HEK293T (cell line): Measurements from ENCODE around the gene ANKRD11.

Experiments used
- CTCF ChIA-PET: fragments of 350-600 bp; formaldehyde crosslinking; extraction: SDS; loops from one replicate; lab custom pipeline; 2021; ENCODE audit warnings: antibody characterized with exemption, inconsistent platforms; lab: Yijun Ruan, JAX
- POLR2A ChIA-PET: fragments of 350-600 bp; formaldehyde crosslinking; extraction: SDS; loops from one replicate; lab custom pipeline; 2020; ENCODE audit warnings: antibody characterized with exemption, inconsistent platforms; lab: Yijun Ruan, JAX
- DNase-seq: peaks from one replicate; pipeline ENCODE4 v3.0.0; 2012; ENCODE audit warnings: mixed read lengths; ENCODE audit errors: extremely low spot score
- ARNT ChIP-seq: fragments of 450-650 bp; IDR thresholded peaks from 2 replicates; pipeline ENCODE4 v1.6.1; 2017; ENCODE audit warnings: mild to moderate bottlenecking
- BHLHE40 ChIP-seq: fragments of 450-650 bp; IDR thresholded peaks from 2 replicates; pipeline ENCODE4 v1.6.1; 2016; ENCODE audit warnings: mild to moderate bottlenecking, moderate library complexity, borderline replicate concordance
- CTBP1 ChIP-seq: fragments of 450-650 bp; IDR thresholded peaks from 2 replicates; pipeline ENCODE4 v1.6.1; 2016; ENCODE audit warnings: borderline replicate concordance
- ELF4 ChIP-seq: fragments of 450-650 bp; IDR thresholded peaks from 2 replicates; pipeline ENCODE4 v1.6.1; 2017; ENCODE audit warnings: antibody characterized with exemption
- FOXA1 ChIP-seq: fragments of 450-650 bp; IDR thresholded peaks from 2 replicates; pipeline ENCODE4 v1.6.1; 2016; ENCODE audit warnings: mild to moderate bottlenecking
- FOXK2 ChIP-seq: fragments of 450-650 bp; IDR thresholded peaks from 2 replicates; pipeline ENCODE4 v1.6.1; 2016; ENCODE audit warnings: mild to moderate bottlenecking
- FOXM1 ChIP-seq: fragments of 450-650 bp; IDR thresholded peaks from 2 replicates; pipeline ENCODE4 v1.6.1; 2017; ENCODE audit warnings: mild to moderate bottlenecking, borderline replicate concordance
- HDGF ChIP-seq: fragments of 450-650 bp; IDR thresholded peaks from 2 replicates; pipeline ENCODE4 v1.6.1; 2017; ENCODE audit warnings: antibody characterized with exemption, borderline replicate concordance
- L3MBTL2 ChIP-seq: fragments of 450-650 bp; conservative IDR thresholded peaks from 2 replicates; pipeline ENCODE4 v1.6.1; 2016; ENCODE audit warnings: mild to moderate bottlenecking
- LEF1 ChIP-seq: fragments of 450-650 bp; IDR thresholded peaks from 2 replicates; pipeline ENCODE4 v1.6.1; 2017; ENCODE audit warnings: mild to moderate bottlenecking, borderline replicate concordance
- NFRKB ChIP-seq: fragments of 450-650 bp; IDR thresholded peaks from 2 replicates; pipeline ENCODE4 v1.6.1; 2016; ENCODE audit warnings: mild to moderate bottlenecking, moderate library complexity
- SP1 ChIP-seq: fragments of 450-650 bp; IDR thresholded peaks from 2 replicates; pipeline ENCODE4 v1.6.1; 2017
- SUZ12 ChIP-seq: fragments of 450-650 bp; IDR thresholded peaks from 2 replicates; pipeline ENCODE4 v1.6.1; 2016; ENCODE audit warnings: mild to moderate bottlenecking
- TARDBP ChIP-seq: fragments of 450-650 bp; IDR thresholded peaks from 2 replicates; pipeline ENCODE4 v1.6.1; 2016
- ZNF384 ChIP-seq: fragments of 450-650 bp; IDR thresholded peaks from 2 replicates; pipeline ENCODE4 v1.6.1; 2016
- TF ChIP-seq, protein P1 (sequence below): fragments of 450-650 bp; IDR thresholded peaks from 2 replicates; pipeline ENCODE4 v1.6.1; 2016

ANKRD11 gene

DNA sequence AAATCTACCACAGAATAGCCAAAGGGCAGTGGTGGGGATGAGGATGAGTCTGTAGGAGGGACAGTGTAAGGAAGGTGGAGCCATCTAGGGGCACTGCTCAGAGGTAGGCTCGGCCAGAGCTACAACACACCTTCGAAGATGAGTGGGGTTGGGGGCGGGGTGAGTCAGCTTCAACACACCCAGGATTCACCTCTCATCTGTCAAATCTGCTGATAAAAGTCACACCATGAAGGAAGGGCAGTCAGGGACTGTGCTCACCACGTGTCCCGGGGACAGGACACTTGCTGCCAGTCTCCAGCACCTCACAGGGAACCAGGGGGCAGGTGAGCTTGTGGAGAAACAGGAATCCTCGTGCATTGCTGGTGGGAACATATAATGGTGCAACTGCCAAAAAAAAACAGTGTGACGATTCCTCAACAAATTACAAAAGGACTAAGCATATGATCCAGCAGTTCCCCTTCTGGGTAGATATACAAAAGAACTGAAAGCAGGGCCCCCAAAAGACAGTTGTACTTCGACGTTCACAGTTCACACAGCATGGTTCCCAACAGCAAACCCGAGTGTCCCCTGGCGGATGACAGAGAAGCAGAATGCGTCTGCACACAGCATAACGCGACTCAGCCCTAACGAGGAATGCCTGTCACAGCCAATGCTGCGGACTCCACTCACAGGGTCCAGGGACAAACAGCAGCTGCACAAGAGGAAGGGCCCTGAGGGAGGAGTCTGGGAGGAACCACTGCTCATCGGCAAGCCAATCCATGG is 133.1 kb downstream of the ANKRD11 start:
- ChIA-PET CTCF (no interaction called here), POLR2A (no interaction called here)
- TF ChIP-seq BHLHE40 = no peak
- no peak for TF ChIP-seq ZNF384
- TF ChIP-seq CTBP1 = no peak
- TF ChIP-seq L3MBTL2 = no peak
- no peak for TF ChIP-seq HDGF
- no peak for TF ChIP-seq FOXA1
- TF ChIP-seq LEF1 = no peak
- DNase-seq = no peak

- no peak for TF ChIP-seq CTBP1
- ChIA-PET CTCF (interaction anchor here (0.7 kb wide), 1 partner anchor 410 kb away, joined by 5 read pairs; no protein-coding TSS in a partner anchor), POLR2A (no interaction called here)
- DNase-seq = no peak
These were observed 134.7 kb downstream of the ANKRD11 start for GRCh38 chr16:89355686-89356085.

GRCh38 chr16:89355007-89355406 is 135.4 kb downstream of the ANKRD11 start:
- TF ChIP-seq FOXK2 (no peak), SUZ12 (no peak), ZNF384 (no peak), SP1 (no peak), FOXA1 (no peak), FOXM1 (no peak)
- DNase-seq = no peak
- ChIA-PET CTCF (no interaction called here), POLR2A (no interaction called here)

DNA sequence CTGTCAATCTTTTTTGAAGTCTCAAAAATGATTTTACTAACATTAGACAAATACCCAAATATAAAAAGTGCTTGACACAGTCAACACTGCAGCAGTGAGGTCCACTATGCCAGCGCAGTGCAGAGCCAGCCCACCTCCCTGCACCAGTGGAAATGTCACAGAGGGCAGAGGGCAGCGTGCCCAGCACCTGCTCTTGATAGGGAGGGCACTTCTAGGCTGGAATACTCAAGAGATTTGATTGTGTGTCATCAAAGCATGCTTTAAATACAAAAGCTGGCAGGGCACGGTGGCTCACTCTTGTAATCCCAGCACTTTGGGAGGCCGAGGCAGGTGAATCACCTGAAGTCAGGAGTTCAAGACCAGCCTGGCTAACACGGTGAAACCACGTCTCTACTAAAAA is 136.0 kb downstream of the ANKRD11 start:
- POLR2A ChIA-PET = no interaction called here
- no peak for TF ChIP-seq L3MBTL2
- TF ChIP-seq BHLHE40 = no peak
- no peak for TF ChIP-seq SUZ12
- TF ChIP-seq NFRKB = no peak
- TF ChIP-seq LEF1 = no peak
- TF ChIP-seq HDGF = no peak
- no peak for TF ChIP-seq TARDBP
- TF ChIP-seq FOXA1 = no peak
- TF ChIP-seq ARNT = no peak
- DNase-seq = no peak
- CTCF ChIA-PET = no interaction called here

- POLR2A ChIA-PET = no interaction called here
These were observed 138.2 kb downstream of the ANKRD11 start for GRCh38 chr16:89352091-89352681.

DNA sequence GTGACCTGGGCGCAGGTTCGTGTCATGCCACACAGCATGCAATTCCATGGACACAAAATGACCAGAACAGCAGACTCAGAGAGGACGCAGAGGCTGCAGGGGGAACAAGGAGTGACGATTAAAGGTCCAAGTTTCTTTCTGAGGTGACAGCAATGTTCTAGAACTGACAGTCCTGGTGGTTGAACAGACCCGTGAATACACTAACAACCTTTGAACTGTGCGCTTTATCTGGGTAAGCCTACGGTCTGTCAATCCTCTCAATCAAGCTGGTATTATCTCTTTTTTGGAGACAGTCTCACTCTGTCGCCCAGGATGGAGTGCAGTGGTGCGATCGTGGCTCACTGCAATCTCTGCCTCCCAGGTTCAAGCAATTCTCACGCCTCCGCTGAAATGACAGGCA is 138.7 kb downstream of the ANKRD11 start:
- ChIA-PET POLR2A (no interaction called here), CTCF (no interaction called here)
- TF ChIP-seq L3MBTL2 (no peak), ARNT (no peak), ZNF384 (no peak), FOXK2 (no peak), HDGF (no peak), CTBP1 (no peak), ELF4 (no peak), BHLHE40 (no peak), FOXM1 (no peak), TARDBP (no peak), FOXA1 (no peak), LEF1 (no peak), NFRKB (no peak), SUZ12 (no peak), SP1 (no peak)
- TF ChIP-seq, protein P1, sequence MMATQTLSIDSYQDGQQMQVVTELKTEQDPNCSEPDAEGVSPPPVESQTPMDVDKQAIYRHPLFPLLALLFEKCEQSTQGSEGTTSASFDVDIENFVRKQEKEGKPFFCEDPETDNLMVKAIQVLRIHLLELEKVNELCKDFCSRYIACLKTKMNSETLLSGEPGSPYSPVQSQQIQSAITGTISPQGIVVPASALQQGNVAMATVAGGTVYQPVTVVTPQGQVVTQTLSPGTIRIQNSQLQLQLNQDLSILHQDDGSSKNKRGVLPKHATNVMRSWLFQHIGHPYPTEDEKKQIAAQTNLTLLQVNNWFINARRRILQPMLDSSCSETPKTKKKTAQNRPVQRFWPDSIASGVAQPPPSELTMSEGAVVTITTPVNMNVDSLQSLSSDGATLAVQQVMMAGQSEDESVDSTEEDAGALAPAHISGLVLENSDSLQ = no peak
- no peak for DNase-seq

More at GRCh38 chr16:89352091-89352681, 138.2 kb downstream of the ANKRD11 start:
- no peak for DNase-seq
- TF ChIP-seq, protein P1 = no peak
- CTCF ChIA-PET = no interaction called here

- ChIA-PET CTCF (no interaction called here), POLR2A (no interaction called here)
- DNase-seq = no peak
- TF ChIP-seq HDGF (no peak), L3MBTL2 (no peak), CTBP1 (no peak), FOXA1 (no peak), ELF4 (no peak), SUZ12 (no peak), FOXK2 (no peak), ZNF384 (no peak), LEF1 (no peak), SP1 (no peak)
These were observed 139.5 kb downstream of the ANKRD11 start for GRCh38 chr16:89350701-89351380.
